Measurements from ENCODE around the gene TRAPPC11. TPM values are rescaled to one million over a fixed set of nuclear protein-coding genes. Genes with fewer than 3 reads are reported as not detected.
"Not testable (repeated sequence)": the region's sequence is repeated elsewhere in the genome, so short reads cannot be mapped to it uniquely, and the experiment has no call there.

Gene TRAPPC11
- total RNA-seq, 2 donors from 2014 or later: 41.6 to 65.3 TPM

DNA sequence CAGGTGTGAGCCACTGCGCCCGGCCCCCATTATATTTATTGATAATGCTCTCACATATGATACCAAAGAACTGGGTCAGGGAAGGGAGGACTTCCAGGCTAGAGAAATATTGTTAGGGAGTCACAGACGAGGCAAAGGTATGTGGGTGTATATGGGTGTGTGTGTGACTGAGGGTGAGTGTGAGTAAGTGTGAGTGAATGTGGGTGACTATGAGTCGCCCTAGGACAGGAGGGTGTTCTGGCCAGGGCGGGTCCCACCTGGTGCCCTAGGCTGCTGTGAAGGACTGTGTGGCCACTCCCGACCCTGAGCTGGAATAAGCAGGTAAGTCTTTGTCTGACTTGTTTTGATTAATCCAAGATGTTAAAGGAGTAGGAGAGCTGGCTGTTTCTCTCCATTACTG lies 34.5 kb upstream of the TRAPPC11 start:
- no peak for ATAC-seq (ENCODE audit: insufficient number of reproducible peaks, low FRiP score, low read depth)
- no peaks in the 10 kb centered on the region for H3K36me3 ChIP-seq

DNA sequence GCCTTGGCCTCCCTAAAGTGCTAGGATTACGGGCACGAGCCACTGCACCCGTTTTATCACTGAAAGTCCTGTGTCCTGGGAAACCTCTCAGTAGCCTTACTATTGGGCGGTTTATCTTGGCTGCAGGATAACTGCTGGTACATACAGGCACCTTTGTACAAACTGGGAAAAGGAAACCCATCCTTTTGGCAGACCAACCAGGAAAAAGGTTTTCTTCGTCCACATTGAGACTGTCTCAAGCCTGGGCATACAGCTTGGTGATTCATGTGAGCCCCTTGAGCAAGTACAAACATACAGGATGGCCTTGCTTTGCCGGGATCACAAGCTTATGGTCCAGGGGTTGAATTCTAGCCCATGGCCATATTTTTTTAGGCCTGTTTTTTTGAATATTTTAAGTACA lies 32.9 kb upstream of the TRAPPC11 start:
- TF ChIP-seq, protein P1, sequence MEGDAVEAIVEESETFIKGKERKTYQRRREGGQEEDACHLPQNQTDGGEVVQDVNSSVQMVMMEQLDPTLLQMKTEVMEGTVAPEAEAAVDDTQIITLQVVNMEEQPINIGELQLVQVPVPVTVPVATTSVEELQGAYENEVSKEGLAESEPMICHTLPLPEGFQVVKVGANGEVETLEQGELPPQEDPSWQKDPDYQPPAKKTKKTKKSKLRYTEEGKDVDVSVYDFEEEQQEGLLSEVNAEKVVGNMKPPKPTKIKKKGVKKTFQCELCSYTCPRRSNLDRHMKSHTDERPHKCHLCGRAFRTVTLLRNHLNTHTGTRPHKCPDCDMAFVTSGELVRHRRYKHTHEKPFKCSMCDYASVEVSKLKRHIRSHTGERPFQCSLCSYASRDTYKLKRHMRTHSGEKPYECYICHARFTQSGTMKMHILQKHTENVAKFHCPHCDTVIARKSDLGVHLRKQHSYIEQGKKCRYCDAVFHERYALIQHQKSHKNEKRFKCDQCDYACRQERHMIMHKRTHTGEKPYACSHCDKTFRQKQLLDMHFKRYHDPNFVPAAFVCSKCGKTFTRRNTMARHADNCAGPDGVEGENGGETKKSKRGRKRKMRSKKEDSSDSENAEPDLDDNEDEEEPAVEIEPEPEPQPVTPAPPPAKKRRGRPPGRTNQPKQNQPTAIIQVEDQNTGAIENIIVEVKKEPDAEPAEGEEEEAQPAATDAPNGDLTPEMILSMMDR (IDR thresholded peaks at IDR 0.05): no peak
- no peak overlapping the region for H3K4me3 ChIP-seq
- H3K36me3 ChIP-seq: no peaks in the 10 kb centered on the region
- DNase-seq (ENCODE audit: low spot score) (no peak), ATAC-seq (ENCODE audit: insufficient number of reproducible peaks, low FRiP score, low read depth) (no peak)
- H3K9me3 ChIP-seq: no peaks in the 10 kb centered on the region
- H3K4me1 ChIP-seq (ENCODE audit: control insufficient read depth in 1 of 2, low read depth in 2 of 2): no peaks in the 10 kb centered on the region
- H3K27ac ChIP-seq: no peak overlapping the region
- H3K27me3 ChIP-seq (replicated peaks; ENCODE audit: insufficient read depth): no peaks in the 10 kb centered on the region

More for the DNA sequence above, 34.5 kb upstream of the TRAPPC11 start:
- H3K4me3 ChIP-seq: no peak overlapping the region
- H3K27ac ChIP-seq: no peak overlapping the region
- H3K9me3 ChIP-seq: no peaks in the 10 kb centered on the region
- H3K4me1 ChIP-seq (ENCODE audit: control insufficient read depth in 1 of 2, low read depth in 2 of 2): no peaks in the 10 kb centered on the region
- no peak for DNase-seq (ENCODE audit: low spot score)
- H3K27me3 ChIP-seq (replicated peaks; ENCODE audit: insufficient read depth): no peaks in the 10 kb centered on the region
- TF ChIP-seq, protein P1 (IDR thresholded peaks at IDR 0.05): no peak

DNA sequence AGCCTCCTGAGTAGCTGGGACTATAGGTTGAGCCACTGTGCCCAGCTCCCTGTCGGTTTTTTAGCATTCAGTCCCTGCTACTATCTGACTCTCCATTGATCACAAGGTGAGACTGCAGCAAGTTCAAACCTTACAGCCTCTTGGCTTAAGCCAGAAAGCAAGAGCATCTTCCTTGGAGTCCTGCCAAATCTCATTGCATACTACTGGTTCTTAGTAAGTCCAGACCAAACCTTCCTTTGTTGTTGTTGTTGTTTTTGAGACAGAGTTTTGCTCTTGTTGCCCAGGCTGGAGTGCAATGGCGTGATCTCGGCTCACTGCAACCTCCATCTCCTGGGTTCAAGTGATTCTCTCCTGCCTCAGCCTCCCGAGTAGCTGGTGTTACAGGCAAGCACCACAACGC lies 31.8 kb upstream of the TRAPPC11 start:
- not testable (repeated sequence) for DNase-seq (ENCODE audit: low spot score); H3K27me3 ChIP-seq (replicated peaks; ENCODE audit: insufficient read depth); H3K27ac ChIP-seq; H3K9me3 ChIP-seq; H3K36me3 ChIP-seq; ATAC-seq (ENCODE audit: insufficient number of reproducible peaks, low FRiP score, low read depth); H3K4me1 ChIP-seq (ENCODE audit: control insufficient read depth in 1 of 2, low read depth in 2 of 2); H3K4me3 ChIP-seq

DNA sequence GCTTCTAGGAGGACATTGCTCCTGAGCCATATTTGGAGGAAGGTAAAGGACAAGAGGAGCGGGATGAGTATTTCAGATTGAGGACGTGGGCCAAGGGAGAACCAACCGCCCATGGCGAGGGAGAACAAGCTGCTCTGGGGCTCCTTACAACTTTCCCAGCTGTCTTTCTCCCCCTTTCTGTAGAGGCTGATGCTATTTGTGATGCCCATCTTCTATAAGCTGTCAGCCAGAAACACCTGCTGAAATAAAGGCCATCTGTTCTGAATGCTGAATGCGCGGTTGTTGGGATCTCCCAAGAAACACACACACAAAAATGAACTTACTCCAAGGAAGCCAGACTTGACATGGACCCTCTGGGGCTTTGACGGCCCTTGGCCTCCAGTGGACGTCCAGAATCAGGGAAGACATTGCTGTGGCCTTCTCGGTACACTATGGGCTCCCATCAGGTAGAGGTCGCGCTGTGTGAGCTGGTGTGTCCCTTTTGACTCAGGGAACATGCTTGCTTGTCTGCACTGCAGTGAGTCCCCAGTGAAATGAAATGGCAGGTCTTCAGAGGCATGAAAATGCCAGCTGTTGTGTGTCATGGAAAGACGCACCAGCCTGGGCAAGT lies 31.0 kb upstream of the TRAPPC11 start:
- DNase-seq (ENCODE audit: low spot score) (no peak), ATAC-seq (ENCODE audit: insufficient number of reproducible peaks, low FRiP score, low read depth) (no peak)
- Histone ChIP-seq H3K27ac (no peak overlapping the region), H3K27me3 (replicated peaks; ENCODE audit: insufficient read depth) (no peaks in the 10 kb centered on the region), H3K36me3 (no peaks in the 10 kb centered on the region), H3K4me3 (no peak overlapping the region), H3K4me1 (ENCODE audit: control insufficient read depth in 1 of 2, low read depth in 2 of 2) (peaks cover 0 to 3% of the 10 kb centered on the region in 2 donors), H3K9me3 (no peaks in the 10 kb centered on the region)
- TF ChIP-seq, protein P1 (IDR thresholded peaks at IDR 0.05): no peak

DNA sequence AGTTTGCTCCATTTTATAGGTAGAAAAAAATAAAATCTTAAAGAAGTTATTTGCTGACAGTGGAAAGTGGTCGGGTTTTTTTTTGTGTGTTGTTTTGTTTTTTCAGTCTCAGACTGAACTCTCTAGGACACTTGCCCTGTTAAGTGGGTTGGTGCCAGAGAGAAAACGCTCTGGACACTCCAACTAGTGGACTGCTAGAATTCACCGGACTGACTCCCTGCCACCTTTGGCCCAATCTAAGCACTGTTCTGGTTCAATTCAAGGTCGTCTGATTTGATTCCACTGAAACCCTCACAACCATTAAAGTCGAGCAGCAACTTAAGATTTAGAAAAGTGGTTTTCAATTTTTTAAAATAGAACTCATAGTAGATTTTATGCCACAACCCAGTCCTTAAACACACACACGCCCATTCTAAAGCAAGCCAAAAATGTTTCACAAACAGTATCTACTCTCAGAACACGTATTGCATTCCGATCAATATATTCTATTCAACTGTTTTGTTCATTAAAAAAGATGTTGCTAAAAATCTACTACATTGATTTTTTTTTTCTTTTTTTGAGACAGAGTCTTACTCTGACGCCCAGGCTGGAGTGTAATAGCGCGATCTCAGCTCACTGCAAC lies 27.4 kb upstream of the TRAPPC11 start:
- Histone ChIP-seq H3K4me3 (no peak overlapping the region), H3K27ac (no peak overlapping the region), H3K36me3 (no peaks in the 10 kb centered on the region), H3K27me3 (replicated peaks; ENCODE audit: insufficient read depth) (no peaks in the 10 kb centered on the region), H3K4me1 (ENCODE audit: control insufficient read depth in 1 of 2, low read depth in 2 of 2) (peaks cover 5 to 10% of the 10 kb centered on the region in 2 donors), H3K9me3 (no peaks in the 10 kb centered on the region)
- ATAC-seq (ENCODE audit: insufficient number of reproducible peaks, low FRiP score, low read depth) (no peak), DNase-seq (ENCODE audit: low spot score) (no peak)
- TF ChIP-seq, protein P1 (IDR thresholded peaks at IDR 0.05): no peak

All from thoracic aorta (tissue), 2 donors.